HCT116 (cell line): Measurements from ENCODE around the gene SBF2.

Experiments used
- CBX3 ChIP-seq: IDR thresholded peaks from 2 replicates; pipeline ENCODE4 v1.6.1; 2012; ENCODE audit warnings: low read depth
- CTCF ChIP-seq, 3 experiments: fragments of 200-600 bp in 1 of 3; sonication (generic) in 1 of 3; IDR thresholded peaks in 2 of 3; conservative IDR thresholded peaks in 1 of 3; 2 replicates each; pipeline ENCODE4 v1.5.1; 2012 to 2017; ENCODE audit warnings: low read depth in 2 of 3, low read length in 2 of 3, antibody characterized with exemption in 1 of 3, borderline replicate concordance in 1 of 3, control low read depth in 1 of 3, mild to moderate bottlenecking in 1 of 3, mixed read lengths in 1 of 3, mixed run types in 1 of 3, moderate library complexity in 1 of 3; ENCODE audit not compliant: insufficient read depth in 1 of 3
- EZH2 ChIP-seq: fragments of 200-600 bp; sonication (generic); IDR thresholded peaks from 2 replicates; pipeline ENCODE4 v1.6.1; 2017; ENCODE audit warnings: antibody characterized with exemption, mixed run types
- EZH2phosphoT487 ChIP-seq: fragments of 200-600 bp; IDR thresholded peaks from 2 replicates; pipeline ENCODE4 v1.6.1; 2018; ENCODE audit warnings: antibody characterized with exemption, borderline replicate concordance
- JUND ChIP-seq: IDR thresholded peaks from 2 replicates; pipeline ENCODE4 v1.6.1; 2012
- POLR2A ChIP-seq: IDR thresholded peaks from 2 replicates; pipeline ENCODE4 v1.7.0; 2011; ENCODE audit warnings: borderline replicate concordance; ENCODE audit not compliant: insufficient read depth, insufficient read length; ENCODE audit errors: extremely low read depth
- POLR2AphosphoS5 ChIP-seq: IDR thresholded peaks from 2 replicates; pipeline ENCODE4 v1.6.1; 2011; ENCODE audit warnings: mild to moderate bottlenecking, low read depth, low read length, moderate library complexity
- RAD21 ChIP-seq: IDR thresholded peaks from 2 replicates; pipeline ENCODE4 v1.6.1; 2012; ENCODE audit warnings: low read depth, mild to moderate bottlenecking
- ZBTB33 ChIP-seq: IDR thresholded peaks from 2 replicates; pipeline ENCODE4 v1.6.1; 2011; ENCODE audit warnings: mild to moderate bottlenecking, low read length, moderate library complexity; ENCODE audit not compliant: insufficient replicate concordance; ENCODE audit errors: extremely low read depth
- ZNF274 ChIP-seq: fragments of 200-500 bp; sonication (Bioruptor generic); IDR thresholded peaks from 2 replicates; pipeline ENCODE4 v1.6.1; 2014; ENCODE audit warnings: mild to moderate bottlenecking, low read depth, low read length, inconsistent platforms

GRCh38 chr11:9752091-9752490 is 541.9 kb downstream of the SBF2 start:
- TF ChIP-seq CTCF (IDR thresholded peaks at IDR 0.05 in 2 of 3, conservative IDR thresholded peaks at IDR 0.05 in 1 of 3; ENCODE audit: borderline replicate concordance in 1 of 3, insufficient read depth in 1 of 3, low read depth in 2 of 3, low read length in 2 of 3), result no peak
- no peak for TF ChIP-seq EZH2
- no peak for TF ChIP-seq POLR2A
- TF ChIP-seq EZH2phosphoT487, result no peak
- no peak for TF ChIP-seq ZNF274
- TF ChIP-seq JUND, result no peak
- no peak for TF ChIP-seq RAD21
- TF ChIP-seq POLR2AphosphoS5, result no peak
- no peak for TF ChIP-seq ZBTB33
- TF ChIP-seq CBX3, result no peak
